Panc1 (cell line): Measurements from ENCODE around the gene DAB2IP.

Experiments used
- POLR2AphosphoS5 ChIP-seq: IDR thresholded peaks from 2 replicates; pipeline ENCODE4 v1.6.1; 2012; ENCODE audit warnings: mild to moderate bottlenecking, low read depth, low read length, moderate library complexity
- SIN3A ChIP-seq: IDR thresholded peaks from 2 replicates; pipeline ENCODE4 v1.6.1; 2012; ENCODE audit warnings: low read depth, mild to moderate bottlenecking, low read length, moderate library complexity, borderline replicate concordance; ENCODE audit not compliant: insufficient read depth
- TF ChIP-seq, protein P1 (sequence below): fragments of 450-650 bp; IDR thresholded peaks from 2 replicates; pipeline ENCODE4 v1.5.1; 2017; ENCODE audit warnings: mild to moderate bottlenecking
- TF ChIP-seq, protein P2 (sequence below), 2 experiments: IDR thresholded peaks; 2 replicates each; pipeline ENCODE4 v1.6.1; 2011 to 2012; ENCODE audit warnings: low read depth in 2 of 2, control low read depth in 1 of 2, low read length in 1 of 2, mild to moderate bottlenecking in 1 of 2, moderate library complexity in 1 of 2; ENCODE audit not compliant: insufficient read depth in 1 of 2

DNA sequence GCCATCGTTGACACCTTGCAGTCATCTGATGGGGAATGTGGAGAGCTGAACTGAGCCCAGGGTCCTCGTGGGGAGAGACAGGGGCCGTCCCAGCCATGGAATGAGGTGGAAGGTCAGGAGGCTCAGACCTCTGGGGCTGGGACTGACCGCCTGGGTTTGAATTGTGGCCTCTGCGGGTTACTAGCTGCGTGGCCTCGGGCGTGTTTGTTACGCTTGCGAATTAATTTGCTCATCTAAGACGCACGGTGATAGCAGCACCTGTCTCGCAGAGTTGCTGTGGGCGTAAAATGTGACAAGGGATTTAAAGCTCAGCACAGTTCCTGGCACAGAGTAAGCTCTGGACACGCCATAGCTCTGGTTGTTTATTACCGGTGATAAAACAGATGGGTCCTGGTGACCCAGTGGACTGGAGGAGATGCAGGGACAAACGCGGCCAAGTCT is 19.4 kb upstream of the DAB2IP start:
- TF ChIP-seq SIN3A (no peak), POLR2AphosphoS5 (no peak)
- TF ChIP-seq, protein P1, sequence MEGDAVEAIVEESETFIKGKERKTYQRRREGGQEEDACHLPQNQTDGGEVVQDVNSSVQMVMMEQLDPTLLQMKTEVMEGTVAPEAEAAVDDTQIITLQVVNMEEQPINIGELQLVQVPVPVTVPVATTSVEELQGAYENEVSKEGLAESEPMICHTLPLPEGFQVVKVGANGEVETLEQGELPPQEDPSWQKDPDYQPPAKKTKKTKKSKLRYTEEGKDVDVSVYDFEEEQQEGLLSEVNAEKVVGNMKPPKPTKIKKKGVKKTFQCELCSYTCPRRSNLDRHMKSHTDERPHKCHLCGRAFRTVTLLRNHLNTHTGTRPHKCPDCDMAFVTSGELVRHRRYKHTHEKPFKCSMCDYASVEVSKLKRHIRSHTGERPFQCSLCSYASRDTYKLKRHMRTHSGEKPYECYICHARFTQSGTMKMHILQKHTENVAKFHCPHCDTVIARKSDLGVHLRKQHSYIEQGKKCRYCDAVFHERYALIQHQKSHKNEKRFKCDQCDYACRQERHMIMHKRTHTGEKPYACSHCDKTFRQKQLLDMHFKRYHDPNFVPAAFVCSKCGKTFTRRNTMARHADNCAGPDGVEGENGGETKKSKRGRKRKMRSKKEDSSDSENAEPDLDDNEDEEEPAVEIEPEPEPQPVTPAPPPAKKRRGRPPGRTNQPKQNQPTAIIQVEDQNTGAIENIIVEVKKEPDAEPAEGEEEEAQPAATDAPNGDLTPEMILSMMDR: no peak
- TF ChIP-seq, protein P2, sequence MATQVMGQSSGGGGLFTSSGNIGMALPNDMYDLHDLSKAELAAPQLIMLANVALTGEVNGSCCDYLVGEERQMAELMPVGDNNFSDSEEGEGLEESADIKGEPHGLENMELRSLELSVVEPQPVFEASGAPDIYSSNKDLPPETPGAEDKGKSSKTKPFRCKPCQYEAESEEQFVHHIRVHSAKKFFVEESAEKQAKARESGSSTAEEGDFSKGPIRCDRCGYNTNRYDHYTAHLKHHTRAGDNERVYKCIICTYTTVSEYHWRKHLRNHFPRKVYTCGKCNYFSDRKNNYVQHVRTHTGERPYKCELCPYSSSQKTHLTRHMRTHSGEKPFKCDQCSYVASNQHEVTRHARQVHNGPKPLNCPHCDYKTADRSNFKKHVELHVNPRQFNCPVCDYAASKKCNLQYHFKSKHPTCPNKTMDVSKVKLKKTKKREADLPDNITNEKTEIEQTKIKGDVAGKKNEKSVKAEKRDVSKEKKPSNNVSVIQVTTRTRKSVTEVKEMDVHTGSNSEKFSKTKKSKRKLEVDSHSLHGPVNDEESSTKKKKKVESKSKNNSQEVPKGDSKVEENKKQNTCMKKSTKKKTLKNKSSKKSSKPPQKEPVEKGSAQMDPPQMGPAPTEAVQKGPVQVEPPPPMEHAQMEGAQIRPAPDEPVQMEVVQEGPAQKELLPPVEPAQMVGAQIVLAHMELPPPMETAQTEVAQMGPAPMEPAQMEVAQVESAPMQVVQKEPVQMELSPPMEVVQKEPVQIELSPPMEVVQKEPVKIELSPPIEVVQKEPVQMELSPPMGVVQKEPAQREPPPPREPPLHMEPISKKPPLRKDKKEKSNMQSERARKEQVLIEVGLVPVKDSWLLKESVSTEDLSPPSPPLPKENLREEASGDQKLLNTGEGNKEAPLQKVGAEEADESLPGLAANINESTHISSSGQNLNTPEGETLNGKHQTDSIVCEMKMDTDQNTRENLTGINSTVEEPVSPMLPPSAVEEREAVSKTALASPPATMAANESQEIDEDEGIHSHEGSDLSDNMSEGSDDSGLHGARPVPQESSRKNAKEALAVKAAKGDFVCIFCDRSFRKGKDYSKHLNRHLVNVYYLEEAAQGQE (IDR thresholded peaks at IDR 0.05; ENCODE audit: insufficient read depth in 1 of 2, low read depth in 2 of 2, low read length in 1 of 2): no peak
